Measurements from ENCODE around the gene SPATA16.

DNA sequence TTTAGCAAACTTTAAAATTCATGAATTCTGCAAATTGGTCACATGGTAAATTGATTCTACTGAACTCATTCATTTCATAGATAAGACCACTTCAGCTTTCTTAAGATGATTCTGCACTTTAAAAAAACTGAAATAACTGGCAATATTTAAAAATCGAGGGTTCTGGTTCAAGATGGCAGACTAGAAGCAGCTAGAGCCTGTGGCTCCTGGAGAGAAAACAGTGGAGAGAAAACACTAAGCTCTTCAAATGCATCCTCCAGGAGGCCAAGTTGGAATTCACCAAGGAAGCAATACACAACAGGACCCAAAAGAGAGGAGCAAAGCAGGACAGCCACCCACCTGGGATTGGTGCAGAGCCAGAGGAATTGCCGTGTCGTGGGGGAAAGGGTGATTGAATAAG is 132.1 kb downstream of the SPATA16 start:
- TF ChIP-seq KDM1A (CRISPR knock-in tag; IDR thresholded peaks at IDR 0.05), result no peak
- TF ChIP-seq ZFAT (CRISPR knock-in tag; conservative IDR thresholded peaks at IDR 0.05), result no peak
